Bronchial epithelial cell (primary cell): ENCODE results near the gene RAB9A. TPM values are rescaled to one million over a fixed set of nuclear protein-coding genes. Genes with fewer than 3 reads are reported as not detected.
A peak's percentile ranks its signal among the peaks of the same experiment; 100 is the strongest.
"Not testable (repeated sequence)": the region's sequence is repeated elsewhere in the genome, so short reads cannot be mapped to it uniquely, and the experiment has no call there.

Experiments used
- DNase-seq: peaks from one replicate; pipeline ENCODE4 v3.0.0-alpha.2; 2010; ENCODE audit warnings: low read depth
- FAIRE-seq: peaks from 2 replicates; lab custom pipeline; 2011; peaks lifted over from hg19 to GRCh38; lab: Jason Lieb, UNC
- H3K27me3 ChIP-seq: 2 replicates; pipeline ENCODE4 v1.5.1; 2011; ENCODE audit warnings: low read length; ENCODE audit not compliant: control insufficient read depth, insufficient read depth
- H3K36me3 ChIP-seq: 2 replicates; pipeline ENCODE4 v1.5.1; 2011; ENCODE audit warnings: low read length; ENCODE audit not compliant: control insufficient read depth, insufficient read depth
- H3K4me3 ChIP-seq: 2 replicates; pipeline ENCODE4 v1.5.1; 2011; ENCODE audit warnings: mild to moderate bottlenecking, low read depth, low read length, control low read depth
- CTCF ChIP-seq: IDR thresholded peaks from 2 replicates; pipeline ENCODE4 v1.5.1; 2011; ENCODE audit warnings: mild to moderate bottlenecking, moderate library complexity, low read length, control low read depth, inconsistent platforms; ENCODE audit not compliant: insufficient read depth, severe bottlenecking
- total RNA-seq: library from RNA; depleted of rRNA; stranded (reverse); fragments of >200 nt; gene quantifications from 2 replicates; pipeline ENCODE4 v1.2.1, GENCODE V29; 2014

Gene RAB9A
- total RNA-seq = 43.4 and 57.6 TPM in 2 replicates

- DNase-seq = no peak
- no peak for TF ChIP-seq CTCF
- Histone ChIP-seq H3K27me3 (no peaks in the 10 kb centered on the region), H3K36me3 (no peaks in the 10 kb centered on the region), H3K4me3 (peak within 1 kb of the TSS; percentile 73)
- FAIRE-seq = no peak
These were observed at the start of gene RAB9A for GRCh38 chrX:13688958-13689740. Gene RAB9A (plus strand): TSS chrX:13689128. CDS start chrX:13708747, 19,619 bp downstream.

GRCh38 chrX:13641684-13642083 lies 47.2 kb upstream of the RAB9A start:
- DNase-seq, FAIRE-seq, H3K36me3 ChIP-seq, H3K4me3 ChIP-seq, H3K27me3 ChIP-seq: not testable (repeated sequence)

- Histone ChIP-seq H3K27me3 (no peaks in the 10 kb centered on the region), H3K4me3 (no peak overlapping the region), H3K36me3 (no peaks in the 10 kb centered on the region)
- TF ChIP-seq CTCF = no peak
- FAIRE-seq (no peak), DNase-seq (no peak)
These were observed 43.3 kb upstream of the RAB9A start for GRCh38 chrX:13645464-13646153.

- FAIRE-seq (peak; percentile 60), DNase-seq (peak; percentile 37)
- Histone ChIP-seq H3K4me3 (no peak overlapping the region), H3K27me3 (no peaks in the 10 kb centered on the region), H3K36me3 (no peaks in the 10 kb centered on the region)
- TF ChIP-seq CTCF = peak; percentile 69
These were observed 42.8 kb upstream of the RAB9A start for GRCh38 chrX:13646154-13646549.

GRCh38 chrX:13647709-13648212 lies 41.2 kb upstream of the RAB9A start:
- FAIRE-seq = no peak
- no peak for DNase-seq

GRCh38 chrX:13648336-13648735 lies 40.6 kb upstream of the RAB9A start:
- not testable (repeated sequence) for DNase-seq, H3K27me3 ChIP-seq, H3K4me3 ChIP-seq, FAIRE-seq, H3K36me3 ChIP-seq

More at GRCh38 chrX:13647709-13648212, 41.2 kb upstream of the RAB9A start:
- no peaks in the 10 kb centered on the region for H3K36me3 ChIP-seq
- H3K27me3 ChIP-seq = no peaks in the 10 kb centered on the region
- TF ChIP-seq CTCF = no peak
- no peak overlapping the region for H3K4me3 ChIP-seq
